Astrocyte of the cerebellum (primary cell): ENCODE measurements around the gene CACNB3.

Source experiments
- DNase-seq: peaks from one replicate; pipeline ENCODE4 v3.0.0-alpha.2; 2011; ENCODE audit warnings: low read depth
- H3K4me3 ChIP-seq: 2 replicates; pipeline ENCODE4 v1.5.1; 2011; ENCODE audit warnings: mild to moderate bottlenecking, low read depth, low read length, moderate library complexity
- CTCF ChIP-seq: IDR thresholded peaks from 2 replicates; pipeline ENCODE4 v1.5.1; 2012; ENCODE audit warnings: low read length, low read depth, moderate library complexity, mild to moderate bottlenecking; ENCODE audit errors: missing control alignments
- in situ Hi-C: cut with HindIII; loops from 2 replicates; pipeline ENCODE4 v1.10.0; 2017; ENCODE audit warnings: low sequenced_read_pairs

The CACNB3 gene

GRCh38 chr12:48826209-48826855, 8.0 kb downstream of the CACNB3 start:
- TF ChIP-seq CTCF = no peak
- no peak for DNase-seq
- in situ Hi-C loops = no loop called here
- no peak overlapping the region for H3K4me3 ChIP-seq

- in situ Hi-C loops = no loop called here
- TF ChIP-seq CTCF = no peak
- H3K4me3 ChIP-seq = no peak overlapping the region
- DNase-seq = no peak
Measured at GRCh38 chr12:48827026-48827425, 8.7 kb downstream of the CACNB3 start.

- in situ Hi-C loops = no loop called here
- no peak for DNase-seq
- no peak overlapping the region for H3K4me3 ChIP-seq
Measured at GRCh38 chr12:48827513-48828096, 9.3 kb downstream of the CACNB3 start.

GRCh38 chr12:48828293-48828692, 10.0 kb downstream of the CACNB3 start:
- in situ Hi-C loops = no loop called here
- no peak for TF ChIP-seq CTCF
- DNase-seq = no peak
- H3K4me3 ChIP-seq = no peak overlapping the region

More at GRCh38 chr12:48827513-48828096, 9.3 kb downstream of the CACNB3 start:
- no peak for TF ChIP-seq CTCF

- DNase-seq = no peak
- in situ Hi-C loops = no loop called here
- no peak for TF ChIP-seq CTCF
- H3K4me3 ChIP-seq = no peak overlapping the region
Measured at GRCh38 chr12:48828841-48829575, 10.7 kb downstream of the CACNB3 start.

GRCh38 chr12:48831257-48831656, 13.0 kb downstream of the CACNB3 start:
- in situ Hi-C loops = no loop called here
- no peak for TF ChIP-seq CTCF
- no peak overlapping the region for H3K4me3 ChIP-seq
- no peak for DNase-seq
